HUES64 (cell line): ENCODE results near the gene PSMC1.

Experiments
- H3K27ac ChIP-seq: 2 replicates; pipeline ENCODE4 v1.7.0; 2013; ENCODE audit warnings: low read depth, low read length, inconsistent platforms
- H3K27me3 ChIP-seq: 2 replicates; pipeline ENCODE4 v1.6.1; 2013; ENCODE audit warnings: mild to moderate bottlenecking, low read length; ENCODE audit not compliant: insufficient read depth
- H3K36me3 ChIP-seq: 2 replicates; pipeline ENCODE4 v1.6.1; 2013; ENCODE audit warnings: mild to moderate bottlenecking, low read length; ENCODE audit not compliant: insufficient read depth
- H3K4me1 ChIP-seq: 2 replicates; pipeline ENCODE4 v1.6.1; 2013; ENCODE audit warnings: mild to moderate bottlenecking, low read length, moderate library complexity; ENCODE audit not compliant: insufficient read depth
- H3K4me3 ChIP-seq: 2 replicates; pipeline ENCODE4 v1.5.1; 2013; ENCODE audit warnings: mild to moderate bottlenecking, low read length, moderate library complexity
- H3K9ac ChIP-seq: 2 replicates; pipeline ENCODE4 v1.6.1; 2013; ENCODE audit warnings: mild to moderate bottlenecking, low read depth, low read length
- H3K9me3 ChIP-seq: 2 replicates; pipeline ENCODE4 v1.6.1; 2013; ENCODE audit warnings: low read depth, low read length; ENCODE audit not compliant: insufficient read depth
- WGBS: fragments of 150-250, 120-280 bp; methylation state at CpG from one replicate; pipeline ENCODE4 v1.1.7; 2013; ENCODE audit warnings: missing lambda C conversion rate; 5-methylcytosine and 5-hydroxymethylcytosine counted together

Gene PSMC1

DNA sequence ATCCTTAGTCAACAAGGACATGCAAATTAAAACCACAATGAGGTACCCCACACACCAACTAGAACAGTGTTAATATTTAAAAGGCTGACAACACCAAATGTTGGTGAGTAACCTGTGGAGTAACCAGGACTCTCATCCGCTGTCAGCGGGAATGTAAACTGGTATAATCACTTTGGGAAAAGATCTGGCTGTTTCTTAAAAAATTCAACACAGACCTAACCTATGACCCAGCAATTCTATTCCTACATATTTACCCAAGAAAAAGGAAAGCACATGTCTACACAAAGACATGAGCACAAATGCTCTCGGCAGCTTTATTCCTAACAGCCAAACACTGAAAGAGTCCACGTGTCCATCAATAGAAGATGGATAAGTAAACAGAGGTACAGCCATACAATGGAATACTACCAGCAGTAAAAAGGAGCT lies 48.8 kb downstream of the PSMC1 start:
- no peak overlapping the region for H3K4me3 ChIP-seq
- no peaks in the 10 kb centered on the region for H3K27me3 ChIP-seq
- H3K4me1 ChIP-seq = peaks cover 32% of the 10 kb centered on the region
- peaks cover 43% of the 10 kb centered on the region for H3K36me3 ChIP-seq
- H3K27ac ChIP-seq = no peak overlapping the region
- no peak overlapping the region for H3K9ac ChIP-seq
- WGBS = 96% methylated on average over 4 of the region's 4 CpGs
- H3K9me3 ChIP-seq = no peaks in the 10 kb centered on the region

DNA sequence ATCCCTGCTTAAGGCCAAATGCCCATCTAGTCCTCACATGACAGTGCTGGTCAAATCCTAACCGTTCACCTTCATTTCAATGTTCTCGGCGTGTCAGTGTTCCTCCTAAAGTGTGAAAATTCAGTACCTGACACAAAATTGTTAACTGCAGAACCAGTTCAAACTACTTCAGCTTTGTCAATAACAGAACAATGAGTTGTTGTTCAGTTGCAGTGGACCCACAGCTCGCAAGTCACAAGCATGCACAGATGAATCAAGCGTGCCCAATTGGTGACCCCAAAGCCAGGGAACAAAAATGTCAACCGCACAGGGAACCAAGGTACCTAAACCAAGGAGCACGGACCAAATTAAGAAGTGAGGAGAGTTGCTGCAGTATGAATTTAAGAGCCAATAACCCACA lies 52.2 kb downstream of the PSMC1 start:
- H3K9me3 ChIP-seq = no peaks in the 10 kb centered on the region
- H3K36me3 ChIP-seq = peaks cover 43% of the 10 kb centered on the region

DNA sequence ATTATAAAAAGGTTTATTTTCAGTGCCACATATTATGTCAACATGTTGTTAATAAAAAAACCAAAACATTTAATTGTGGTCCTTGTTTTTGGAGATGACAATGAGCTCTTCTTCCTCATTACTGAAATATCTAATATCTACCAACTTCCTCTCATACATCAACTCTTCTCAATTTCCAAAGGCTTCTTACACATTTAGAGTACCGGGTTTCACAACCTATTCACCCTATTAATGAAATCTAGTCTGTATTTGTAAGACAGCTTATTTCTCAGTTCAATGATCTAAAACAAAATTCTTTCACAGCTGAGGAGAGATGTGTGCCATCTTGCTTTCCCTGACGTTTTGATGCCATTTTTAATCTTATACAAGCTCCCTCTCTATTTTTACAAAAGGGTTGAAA lies 60.9 kb downstream of the PSMC1 start:
- no peak overlapping the region for H3K4me3 ChIP-seq
- no peak overlapping the region for H3K9ac ChIP-seq
- H3K36me3 ChIP-seq = peaks cover 43% of the 10 kb centered on the region
- 94% methylated on average over 2 of the region's 2 CpGs for WGBS
- H3K9me3 ChIP-seq = no peaks in the 10 kb centered on the region; the same call in 1 of the 2 replicates
- no peaks in the 10 kb centered on the region for H3K27me3 ChIP-seq
- H3K4me1 ChIP-seq = no peaks in the 10 kb centered on the region
- no peak overlapping the region for H3K27ac ChIP-seq

More for the DNA sequence above, 52.2 kb downstream of the PSMC1 start:
- Histone ChIP-seq H3K27me3 (no peaks in the 10 kb centered on the region), H3K27ac (no peak overlapping the region), H3K4me3 (no peak overlapping the region), H3K9ac (no peak overlapping the region), H3K4me1 (peaks cover 10% of the 10 kb centered on the region)
- WGBS = 94% methylated on average over 7 of the region's 7 CpGs

GRCh38 chr14:90318016-90318415 lies 61.7 kb downstream of the PSMC1 start:
- Histone ChIP-seq H3K27me3 (no peaks in the 10 kb centered on the region), H3K4me1 (no peaks in the 10 kb centered on the region), H3K27ac (no peak overlapping the region), H3K9ac (no peak overlapping the region), H3K36me3 (peaks cover 41% of the 10 kb centered on the region), H3K4me3 (no peak overlapping the region), H3K9me3 (no peaks in the 10 kb centered on the region; the same call in 1 of the 2 replicates)
- 91% methylated on average over 4 of the region's 4 CpGs for WGBS

GRCh38 chr14:90319173-90319572 lies 62.8 kb downstream of the PSMC1 start:
- Histone ChIP-seq H3K4me3 (no peak overlapping the region), H3K27me3 (no peaks in the 10 kb centered on the region), H3K9ac (no peak overlapping the region), H3K9me3 (no peaks in the 10 kb centered on the region; the same call in 1 of the 2 replicates), H3K27ac (no peak overlapping the region), H3K4me1 (no peaks in the 10 kb centered on the region), H3K36me3 (peaks cover 32% of the 10 kb centered on the region)
- 95% methylated on average over 2 of the region's 3 CpGs for WGBS

DNA sequence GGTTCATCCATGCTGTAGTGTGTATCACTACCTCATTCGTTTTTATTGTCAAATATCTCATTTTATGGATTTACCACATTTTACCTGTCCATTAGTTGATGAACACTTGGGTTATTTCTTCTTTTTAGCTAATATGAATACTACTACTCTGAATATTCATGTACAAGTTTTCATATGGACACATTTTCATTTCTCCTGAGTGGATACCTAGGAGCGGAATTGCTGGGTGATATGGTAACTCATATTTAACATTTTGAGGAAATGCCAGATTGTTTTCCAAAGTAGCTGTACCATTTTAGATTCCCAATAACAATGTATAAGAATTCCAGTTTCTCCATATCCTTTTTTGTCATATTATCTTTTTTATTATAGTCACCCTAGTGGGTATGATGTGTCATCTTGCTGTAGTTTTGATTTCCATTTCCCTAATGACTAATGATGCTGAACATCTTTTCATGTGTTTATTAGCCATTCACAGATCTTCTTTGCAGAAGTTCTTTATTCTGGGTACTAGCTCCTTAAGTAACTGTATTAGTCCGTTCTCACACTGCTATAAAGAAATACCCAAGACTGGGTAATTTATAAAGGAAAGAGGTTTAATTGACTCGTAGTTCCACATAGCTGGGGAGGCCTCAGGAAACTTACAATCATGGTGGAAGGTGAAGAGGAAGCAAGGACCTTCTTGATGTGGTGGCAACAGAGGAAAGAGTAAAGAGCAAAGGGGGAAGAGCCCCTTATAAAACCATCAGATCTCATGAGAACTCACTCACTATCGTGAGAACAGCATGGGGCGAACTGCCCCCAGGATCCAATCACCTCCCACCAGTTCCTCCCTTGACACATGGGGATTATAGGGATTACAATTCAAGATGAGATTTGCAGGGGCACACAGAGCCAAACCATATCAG lies 63.5 kb downstream of the PSMC1 start:
- WGBS = 94% methylated on average over 3 of the region's 6 CpGs

DNA sequence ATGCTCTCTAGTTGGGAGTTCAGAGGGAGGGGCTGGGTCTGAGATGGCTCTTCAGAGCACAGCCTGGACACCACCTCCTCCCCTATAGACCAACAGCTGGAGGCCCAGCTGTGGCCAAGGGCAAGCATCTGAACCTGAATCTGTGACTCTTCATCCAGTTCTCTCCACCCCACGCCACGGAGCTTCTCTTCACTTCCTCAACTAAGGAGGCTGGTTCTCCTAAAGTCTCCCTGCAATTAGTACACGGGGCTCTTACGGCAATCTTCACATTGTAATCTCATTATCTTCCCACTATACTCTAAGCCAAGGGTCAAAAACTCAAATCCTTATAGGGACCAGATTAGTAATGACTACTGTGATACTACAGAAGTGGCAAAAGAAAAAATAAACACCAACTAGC lies 65.5 kb downstream of the PSMC1 start:
- no peaks in the 10 kb centered on the region; the same call in 1 of the 2 replicates for H3K9me3 ChIP-seq
- no peak overlapping the region for H3K27ac ChIP-seq
- H3K36me3 ChIP-seq = peaks cover 11% of the 10 kb centered on the region
- 92% methylated on average over 4 of the region's 4 CpGs for WGBS
- no peak overlapping the region for H3K9ac ChIP-seq
- H3K4me1 ChIP-seq = no peaks in the 10 kb centered on the region
- H3K27me3 ChIP-seq = no peaks in the 10 kb centered on the region
- H3K4me3 ChIP-seq = no peak overlapping the region

More for the DNA sequence above, 63.5 kb downstream of the PSMC1 start:
- Histone ChIP-seq H3K4me1 (no peaks in the 10 kb centered on the region), H3K9me3 (no peaks in the 10 kb centered on the region; the same call in 1 of the 2 replicates), H3K4me3 (no peak overlapping the region), H3K9ac (no peak overlapping the region), H3K36me3 (peaks cover 26% of the 10 kb centered on the region), H3K27me3 (no peaks in the 10 kb centered on the region), H3K27ac (no peak overlapping the region)
